ENCODE measurements around the gene EVA1C.
"Not testable (repeated sequence)": the region's sequence is repeated elsewhere in the genome, so short reads cannot be mapped to it uniquely, and the experiment has no call there.

Gene EVA1C

DNA sequence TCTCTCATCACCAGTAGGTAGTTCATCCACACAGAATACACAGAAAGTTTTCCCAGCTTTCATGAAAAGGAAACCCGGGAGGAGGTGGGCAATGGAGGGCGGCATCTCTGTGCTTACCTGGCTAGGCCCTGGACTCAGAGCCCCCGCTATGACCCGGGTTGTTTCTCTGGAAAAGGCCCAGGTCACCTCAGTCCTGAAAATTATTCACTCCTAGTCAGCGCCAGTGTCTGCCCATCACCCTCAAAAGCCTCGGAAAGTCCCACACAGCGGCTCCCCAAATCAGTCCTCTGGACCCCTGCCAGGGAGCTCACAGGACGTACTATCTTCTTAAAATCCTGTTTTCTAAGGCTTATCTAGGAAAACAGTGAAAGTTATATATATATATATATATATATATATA, 121.6 kb downstream of the EVA1C start:
- no peak for DNase-seq

DNA sequence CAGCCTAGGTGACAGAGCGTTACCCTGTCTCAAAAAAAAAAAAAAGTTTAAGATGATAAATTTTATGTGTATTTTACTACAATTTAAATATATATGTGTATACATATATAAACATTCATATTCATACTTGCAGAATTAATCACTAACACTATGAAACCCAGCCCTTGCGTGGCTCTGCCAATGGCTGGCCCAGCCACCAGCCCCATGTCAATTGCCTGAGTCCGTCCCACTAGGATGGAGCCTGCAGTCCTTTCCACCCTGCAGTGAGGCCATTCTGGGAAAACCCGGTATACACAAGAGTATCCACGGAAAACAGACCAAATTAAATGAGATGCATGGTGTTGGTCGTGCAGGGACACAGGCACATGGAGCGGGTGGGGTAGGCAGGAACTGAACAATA, 123.1 kb downstream of the EVA1C start:
- no peak for DNase-seq

DNA sequence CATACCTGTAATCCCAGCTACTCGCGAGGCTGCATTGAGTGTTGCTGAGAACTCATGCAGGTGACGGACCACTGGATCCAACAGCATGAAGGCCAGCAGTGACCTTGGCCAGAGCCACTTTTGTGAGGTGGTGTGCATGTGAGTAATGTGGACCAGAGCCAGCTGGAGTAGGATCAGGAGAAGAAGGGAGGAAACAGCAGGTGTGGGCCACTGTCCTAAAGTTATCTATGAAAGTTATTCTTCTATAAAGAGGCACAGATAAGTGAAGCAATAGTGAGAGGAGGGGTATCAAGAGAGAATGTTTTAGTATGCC, 125.0 kb downstream of the EVA1C start:
- DNase-seq: no peak

DNA sequence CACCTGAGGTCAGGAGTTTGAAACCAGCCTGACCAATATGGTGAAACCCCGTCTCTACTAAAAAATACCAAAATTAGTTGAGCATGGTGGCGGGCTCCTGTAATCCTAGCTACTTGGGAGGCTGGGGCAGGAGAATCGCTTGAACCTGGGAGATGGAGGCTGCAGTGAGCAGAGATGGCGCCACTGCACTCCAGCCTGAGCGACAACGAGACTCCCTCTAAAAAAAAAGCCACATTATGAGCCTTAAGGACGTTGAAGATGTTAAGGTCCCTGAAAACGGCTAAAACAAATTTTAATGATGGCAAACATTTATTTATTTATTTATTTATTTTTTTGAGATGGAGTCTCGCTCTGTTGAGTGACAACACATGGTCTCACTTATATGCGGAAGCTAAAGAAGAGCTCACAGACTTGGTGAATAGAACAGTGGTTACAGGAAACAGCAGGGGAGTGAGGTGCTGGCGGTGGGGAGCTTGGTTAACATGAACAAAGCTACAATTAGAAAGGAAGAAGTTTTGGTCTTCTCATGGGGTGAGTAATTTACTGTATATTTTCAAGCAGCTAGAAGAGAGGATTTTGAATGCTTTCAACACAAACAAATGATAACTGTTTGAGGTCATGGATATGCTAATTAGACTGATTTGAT, 125.8 kb downstream of the EVA1C start:
- DNase-seq: no peak

DNA sequence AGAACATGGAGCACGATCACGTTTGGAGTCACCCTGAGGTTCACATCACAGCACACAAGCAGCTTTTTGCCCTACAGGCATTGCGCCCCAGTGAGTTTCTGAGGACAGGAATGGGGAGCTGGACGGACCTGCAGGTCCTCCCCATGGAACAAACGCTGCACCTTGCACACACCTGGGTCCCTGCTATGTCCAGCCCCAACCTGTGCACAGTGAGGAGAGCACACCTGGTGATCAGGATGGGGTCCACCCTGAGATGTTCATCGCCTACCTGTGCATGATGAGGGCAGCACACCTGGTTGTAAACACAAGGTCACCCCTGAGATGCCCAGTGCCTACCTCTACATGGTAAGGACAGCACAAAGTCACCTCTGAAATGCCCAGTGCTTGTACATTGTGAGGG, 126.9 kb downstream of the EVA1C start:
- no peak for DNase-seq

DNA sequence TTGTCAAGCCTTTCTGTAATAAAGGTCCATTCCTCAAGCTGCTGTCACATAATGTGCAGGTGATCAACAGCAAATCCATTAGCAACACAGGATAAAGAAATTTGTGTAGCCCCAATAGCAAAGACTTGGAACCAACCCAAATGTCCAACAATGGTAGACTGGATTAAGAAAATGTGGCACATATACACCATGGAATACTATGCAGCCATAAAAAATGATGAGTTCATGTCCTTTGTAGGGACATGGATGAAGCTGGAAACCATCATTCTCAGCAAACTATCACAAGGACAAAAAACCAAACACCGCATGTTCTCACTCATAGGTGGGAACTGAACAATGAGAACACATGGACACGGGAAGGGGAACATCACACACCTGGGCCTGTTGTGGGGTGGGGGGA, 130.6 kb downstream of the EVA1C start:
- DNase-seq: not testable (repeated sequence)

DNA sequence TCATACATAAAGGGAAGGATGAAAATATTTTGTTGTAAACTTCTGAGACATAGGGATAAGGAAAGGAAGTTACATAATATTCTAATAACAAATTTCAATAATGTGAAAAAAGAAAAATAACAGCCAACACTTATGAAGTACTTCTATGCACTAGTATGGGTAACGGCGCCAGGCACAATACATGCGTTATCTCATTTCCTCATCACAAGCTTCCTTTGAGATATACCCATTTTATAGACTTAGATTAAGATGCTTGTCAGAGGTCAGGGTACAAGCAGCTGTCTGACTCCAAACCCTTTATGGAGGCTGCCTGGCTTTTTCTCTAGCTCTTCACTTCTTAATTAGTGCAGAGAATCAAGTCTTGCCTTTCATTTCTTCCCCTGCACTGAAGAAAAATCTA, 131.5 kb downstream of the EVA1C start:
- no peak for DNase-seq

DNA sequence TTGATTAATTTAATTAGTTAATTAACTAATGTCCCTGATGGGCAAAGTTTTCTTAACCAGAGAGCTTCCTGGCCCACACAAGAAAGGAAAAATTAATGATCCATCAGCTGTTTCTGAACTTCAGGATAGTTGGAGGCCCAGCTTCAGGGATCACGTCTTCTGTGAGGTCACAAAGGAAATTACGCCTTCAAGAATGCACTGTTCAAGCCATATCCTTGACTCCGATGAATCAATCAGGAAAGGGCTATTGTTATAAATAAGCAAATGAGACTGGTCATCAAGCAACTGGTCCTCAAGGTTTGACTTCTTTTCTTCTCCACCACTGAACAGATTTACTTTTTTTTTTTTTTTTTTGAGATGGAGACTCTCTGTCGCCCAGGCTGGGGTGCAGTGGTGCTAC, 132.2 kb downstream of the EVA1C start:
- no peak for DNase-seq

DNA sequence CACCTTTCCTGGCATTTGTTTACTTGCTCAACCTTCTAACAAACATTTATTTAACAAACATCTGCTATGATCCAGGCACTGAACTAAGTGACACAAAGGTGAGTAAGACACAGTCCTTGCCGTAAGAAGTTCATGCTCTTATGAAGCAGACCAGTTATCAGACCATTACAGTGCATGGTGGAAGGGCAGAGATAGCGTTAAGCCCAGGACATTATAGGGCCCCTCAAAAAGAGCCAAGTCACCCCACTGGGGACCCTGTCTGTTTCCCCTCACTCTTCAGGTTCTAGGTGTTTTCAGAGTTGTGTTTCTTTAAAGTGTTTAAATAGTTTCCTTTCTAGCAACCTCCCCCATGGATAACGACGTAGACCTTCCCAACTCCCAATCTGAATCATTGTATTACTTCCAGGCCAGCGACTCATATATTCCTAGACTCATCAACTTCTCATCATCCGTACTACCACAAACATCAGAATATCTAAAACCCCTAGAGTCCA, 133.5 kb downstream of the EVA1C start:
- no peak for DNase-seq

DNA sequence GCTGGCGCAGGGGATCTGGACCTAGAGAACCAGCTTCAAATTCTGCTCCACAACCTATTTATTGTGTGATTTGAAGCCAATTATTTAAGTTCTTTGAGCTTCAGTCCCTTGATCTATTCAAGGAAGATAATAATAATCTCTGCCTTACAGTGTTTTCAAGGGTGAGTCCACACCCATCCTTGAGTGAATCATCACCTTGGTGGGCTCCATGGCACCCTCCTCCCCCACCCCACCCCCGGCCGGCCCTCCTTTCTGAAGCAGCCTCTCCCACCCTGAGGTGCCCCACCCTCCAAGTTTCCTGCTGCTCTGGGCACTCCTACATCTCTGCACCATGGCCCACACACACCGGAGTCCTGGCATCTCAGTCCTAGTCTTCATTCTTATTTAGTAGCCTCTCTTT, 134.5 kb downstream of the EVA1C start:
- DNase-seq: no peak

DNA sequence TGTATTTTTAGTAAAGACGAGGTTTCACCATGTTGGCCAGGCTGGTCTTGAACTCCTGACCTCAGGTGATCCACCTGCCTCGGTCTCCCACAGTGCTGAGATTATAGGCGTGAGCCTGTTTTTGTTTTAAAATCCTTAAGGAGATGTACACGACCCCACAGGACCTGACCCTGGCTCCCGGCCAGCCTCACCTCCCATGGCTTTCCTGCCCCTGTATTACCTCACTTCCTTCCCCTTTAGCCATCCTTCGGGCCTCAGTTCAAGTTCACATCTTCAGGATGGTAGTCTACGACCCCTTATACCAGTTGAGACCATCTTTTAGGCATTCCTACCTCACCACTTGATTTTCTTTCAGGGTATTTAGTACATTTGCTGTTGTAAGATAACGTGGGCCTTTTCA, 136.5 kb downstream of the EVA1C start:
- no peak for DNase-seq

DNA sequence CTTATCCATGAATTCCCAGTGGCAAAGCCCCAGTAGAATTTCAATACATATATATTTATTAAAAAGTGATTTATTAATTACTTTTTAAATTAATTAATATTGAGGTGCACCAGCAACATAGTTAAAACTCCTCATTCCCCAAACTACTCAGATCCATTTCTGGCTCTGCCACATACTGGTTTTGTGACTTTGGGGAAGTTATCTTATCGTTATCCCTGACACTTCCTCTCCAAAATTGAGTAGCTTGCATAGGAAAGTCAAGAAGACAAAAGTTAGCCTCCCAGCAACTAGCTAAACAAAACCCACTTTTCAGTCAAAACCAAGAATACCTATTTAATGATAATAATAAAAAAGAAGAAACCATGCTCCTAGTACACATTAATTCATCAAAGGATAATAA, 136.9 kb downstream of the EVA1C start:
- DNase-seq: no peak

DNA sequence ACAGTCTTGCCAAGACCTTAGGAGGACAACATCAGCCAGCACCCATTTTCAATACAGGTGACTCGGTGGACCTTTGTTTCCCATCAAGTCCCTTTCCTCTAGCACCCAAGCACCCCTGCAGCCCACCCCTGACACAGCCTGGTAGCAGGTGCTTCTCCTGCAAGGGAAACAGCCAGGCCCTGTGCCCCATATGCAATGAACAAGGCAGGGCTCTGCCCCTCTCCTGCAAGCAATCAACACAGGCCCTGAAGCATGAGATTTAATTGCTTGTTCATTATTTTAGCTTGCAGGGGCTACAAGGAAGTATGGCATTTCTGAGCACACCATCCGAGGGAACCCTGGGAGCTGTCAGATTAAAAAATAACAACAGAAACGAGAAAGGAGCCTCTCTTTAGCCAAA, 137.4 kb downstream of the EVA1C start:
- no peak for DNase-seq

DNA sequence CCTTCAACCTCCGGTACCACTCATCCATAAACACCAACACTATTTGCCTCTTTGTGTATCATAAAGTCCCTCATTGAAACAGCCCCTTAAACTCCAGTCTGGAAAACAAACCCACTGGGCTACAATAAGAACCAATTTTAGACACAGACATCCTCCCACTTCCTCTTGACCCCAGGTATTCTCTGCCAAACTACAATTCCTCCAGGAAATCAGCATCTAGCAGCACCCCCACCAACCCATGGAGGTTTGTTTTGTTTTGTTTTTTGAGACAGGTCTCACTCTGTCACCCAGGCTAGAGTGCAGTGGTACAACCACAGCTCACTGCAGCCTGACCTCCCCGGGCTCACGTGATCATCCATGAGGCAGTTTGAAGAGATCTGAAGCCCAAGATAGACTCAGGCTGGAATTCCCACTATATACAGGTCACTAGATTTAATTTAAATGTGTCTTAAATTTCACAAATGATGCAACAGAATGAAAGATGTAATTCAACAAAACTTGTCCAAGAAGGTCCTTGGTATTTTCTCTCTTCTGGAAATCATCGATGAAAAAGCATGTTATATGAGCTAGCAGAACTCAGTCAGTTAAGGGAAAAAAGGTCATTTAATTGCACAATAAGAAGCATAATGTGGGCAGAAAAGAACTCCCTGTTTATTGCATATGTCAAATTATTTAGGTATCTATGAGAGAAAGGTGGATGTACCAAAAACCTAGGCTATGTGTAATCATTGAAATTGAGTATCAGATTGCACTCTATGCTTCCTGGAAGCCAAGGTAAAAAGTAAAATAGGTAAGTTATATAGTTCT, 142.5 kb downstream of the EVA1C start:
- no peak for DNase-seq

DNA sequence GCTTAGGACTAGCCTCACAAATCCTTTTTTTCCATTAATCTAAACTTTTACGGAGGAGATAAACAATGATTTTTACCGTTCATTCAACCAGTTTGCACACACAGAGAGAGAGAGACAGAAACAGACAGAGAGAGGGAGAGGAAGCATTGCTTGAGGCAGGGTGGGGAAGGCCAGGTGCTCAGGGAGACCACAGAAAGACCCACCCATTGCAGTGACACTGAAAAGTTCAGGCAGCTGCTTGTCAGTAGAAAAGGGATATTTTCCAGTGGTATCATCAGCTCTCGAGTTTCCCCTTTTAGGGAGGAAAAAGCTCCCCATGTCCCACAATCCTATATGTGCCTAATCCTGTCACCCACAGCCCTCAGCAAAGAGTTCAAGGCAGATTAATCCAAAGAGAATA, 145.6 kb downstream of the EVA1C start:
- DNase-seq: no peak

DNA sequence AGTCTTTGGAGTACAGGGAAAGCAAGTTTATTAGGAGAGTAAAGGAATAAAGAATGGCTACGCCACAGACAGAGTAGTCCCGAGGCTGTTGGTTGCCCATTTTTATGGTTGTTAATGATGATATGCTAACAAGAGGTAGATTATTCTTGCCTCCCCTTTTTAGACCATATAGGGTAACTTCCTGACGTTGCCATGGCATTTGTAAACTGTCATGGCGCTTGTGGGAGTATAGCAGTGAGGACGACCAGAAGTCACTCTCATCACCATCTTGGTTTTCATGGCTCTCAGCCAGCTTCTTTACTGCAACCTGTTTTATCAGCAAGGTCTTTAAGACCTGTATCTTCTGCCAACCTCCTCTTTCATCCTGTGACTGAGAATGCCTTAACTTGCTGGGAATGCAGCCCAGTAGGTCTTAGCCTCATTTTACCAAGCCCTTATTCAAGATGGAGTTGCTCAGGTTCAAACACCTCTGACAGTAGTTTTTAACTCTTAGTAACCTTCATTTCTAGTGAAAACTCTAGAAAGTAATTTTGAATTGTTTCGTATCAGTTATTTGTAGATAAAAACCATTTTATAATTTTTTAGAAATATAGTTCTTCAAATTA, 146.6 kb downstream of the EVA1C start:
- no peak for DNase-seq

DNA sequence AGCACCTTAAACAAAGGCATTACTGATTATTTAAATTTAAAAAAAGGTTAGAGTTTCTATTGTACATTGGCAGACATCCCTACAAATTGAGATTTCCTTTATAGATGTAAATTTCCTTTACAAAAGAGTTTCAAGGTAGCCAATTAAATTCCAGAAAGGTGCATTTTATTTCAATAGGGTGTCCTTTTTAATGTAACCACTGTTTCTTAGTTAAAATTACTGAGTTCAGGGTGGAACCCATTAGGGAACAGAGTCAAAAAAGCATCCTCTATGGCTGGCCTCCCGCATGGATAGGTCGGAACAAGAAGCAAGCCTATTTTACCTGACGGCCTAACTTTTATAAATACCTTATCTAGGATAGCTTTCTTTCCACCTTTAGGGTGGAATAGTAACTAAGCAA, 148.4 kb downstream of the EVA1C start:
- no peak for DNase-seq

DNA sequence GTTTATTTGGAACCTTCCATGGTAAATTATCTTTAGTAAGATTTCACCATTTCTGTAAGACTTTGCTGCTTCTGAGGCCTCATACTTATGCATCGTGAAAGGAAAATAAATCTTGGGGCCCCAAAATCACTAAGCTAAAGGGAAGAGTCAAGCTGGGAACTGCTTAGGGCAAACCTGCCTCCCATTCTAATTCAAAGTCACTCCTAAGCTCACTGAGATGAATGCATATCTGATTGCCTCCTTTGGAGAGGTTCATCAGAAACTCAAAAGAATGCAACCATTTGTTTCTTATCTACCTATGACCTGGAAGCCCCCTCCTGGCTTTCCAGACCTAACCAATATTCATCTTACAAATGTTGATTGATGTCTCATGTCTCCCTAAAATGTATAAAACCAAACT, 149.0 kb downstream of the EVA1C start:
- not testable (repeated sequence) for DNase-seq

DNA sequence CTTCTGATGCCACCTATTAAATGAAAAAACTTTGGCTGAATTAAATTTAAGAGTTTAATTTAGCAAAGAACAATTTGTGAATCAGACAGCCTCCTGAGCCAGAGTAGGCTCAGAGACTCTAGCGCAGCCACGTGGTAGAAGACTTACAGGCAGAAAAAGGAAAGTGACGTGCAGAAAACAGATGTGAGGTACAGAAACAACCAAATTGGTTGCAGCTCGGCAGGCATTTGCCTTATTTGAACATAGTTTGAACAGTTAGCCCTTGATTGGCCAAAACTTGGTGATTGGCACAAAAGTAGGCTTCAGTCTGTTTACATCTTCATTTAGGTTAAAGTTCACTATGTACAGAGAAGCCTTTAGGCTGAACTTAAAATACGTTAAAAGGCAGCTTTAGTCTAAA, 149.9 kb downstream of the EVA1C start:
- DNase-seq: no peak

DNA sequence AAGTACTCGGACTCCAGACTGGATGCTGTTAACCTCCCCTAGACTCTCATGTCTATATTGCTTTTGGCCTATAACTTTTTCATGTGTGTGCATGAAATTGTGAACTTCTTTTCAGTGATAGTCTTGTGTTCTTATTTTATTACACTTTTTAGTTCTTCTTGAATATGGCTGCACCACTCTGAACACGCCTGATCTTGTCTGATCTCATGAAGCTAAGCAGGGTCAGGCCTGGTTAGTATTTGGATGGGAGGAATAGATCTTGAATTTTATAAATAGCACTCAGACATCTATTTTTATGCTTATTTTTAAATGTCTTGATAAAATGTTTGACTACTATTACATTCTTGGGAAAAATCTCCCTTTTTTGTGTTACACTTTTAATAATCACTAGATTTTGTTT, 150.4 kb downstream of the EVA1C start:
- no peak for DNase-seq

Measured in NCI-H524 (cell line).